ENCODE results near the gene HSP90B1.

The HSP90B1 gene

GRCh38 chr12:103887738-103888137 is 42.5 kb upstream of the HSP90B1 start:
- Histone ChIP-seq H3K4me3 (ENCODE audit: low read length, poor library complexity, severe bottlenecking) (no peak overlapping the region), H3K27me3 (ENCODE audit: insufficient read depth, low read length, poor library complexity, severe bottlenecking) (no peaks in the 10 kb centered on the region), H3K4me2 (ENCODE audit: low read depth, low read length, poor library complexity, severe bottlenecking) (no peak overlapping the region), H3K9me2 (replicated peaks; ENCODE audit: low read depth, low read length) (no peaks in the 10 kb centered on the region), H3K4me1 (ENCODE audit: insufficient read depth, low read length, poor library complexity, severe bottlenecking) (peaks cover 6% of the 10 kb centered on the region), H3K36me3 (ENCODE audit: insufficient read depth, low read length) (no peaks in the 10 kb centered on the region), H3K9ac (ENCODE audit: low read depth, low read length, poor library complexity, severe bottlenecking) (no peak overlapping the region), H3K79me2 (ENCODE audit: insufficient read depth, low read length) (no peaks in the 10 kb centered on the region), H2AFZ (ENCODE audit: low read length) (no peak overlapping the region), H3K9me3 (ENCODE audit: insufficient read depth, low read depth, low read length) (no peaks in the 10 kb centered on the region), H3F3A (ENCODE audit: low read depth) (no peaks in the 10 kb centered on the region), H4K20me1 (ENCODE audit: insufficient read depth, low read length, poor library complexity, severe bottlenecking) (no peaks in the 10 kb centered on the region)
- TF ChIP-seq EZH2phosphoT487 (IDR thresholded peaks at IDR 0.05; ENCODE audit: borderline replicate concordance) (no peak), CTCF (conservative IDR thresholded peaks at IDR 0.05; ENCODE audit: low read length) (no peak)

- Histone ChIP-seq H3K4me3 (ENCODE audit: low read length, poor library complexity, severe bottlenecking) (no peak overlapping the region), H3K36me3 (ENCODE audit: insufficient read depth, low read length) (no peaks in the 10 kb centered on the region), H3K9ac (ENCODE audit: low read depth, low read length, poor library complexity, severe bottlenecking) (no peak overlapping the region), H3F3A (ENCODE audit: low read depth) (no peaks in the 10 kb centered on the region), H3K9me3 (ENCODE audit: insufficient read depth, low read depth, low read length) (no peaks in the 10 kb centered on the region), H2AFZ (ENCODE audit: low read length) (no peak overlapping the region), H3K4me1 (ENCODE audit: insufficient read depth, low read length, poor library complexity, severe bottlenecking) (no peaks in the 10 kb centered on the region), H4K20me1 (ENCODE audit: insufficient read depth, low read length, poor library complexity, severe bottlenecking) (no peaks in the 10 kb centered on the region), H3K27me3 (ENCODE audit: insufficient read depth, low read length, poor library complexity, severe bottlenecking) (no peaks in the 10 kb centered on the region), H3K4me2 (ENCODE audit: low read depth, low read length, poor library complexity, severe bottlenecking) (no peak overlapping the region), H3K79me2 (ENCODE audit: insufficient read depth, low read length) (no peaks in the 10 kb centered on the region), H3K9me2 (replicated peaks; ENCODE audit: low read depth, low read length) (no peaks in the 10 kb centered on the region)
- TF ChIP-seq EZH2phosphoT487 (IDR thresholded peaks at IDR 0.05; ENCODE audit: borderline replicate concordance) (no peak), CTCF (conservative IDR thresholded peaks at IDR 0.05; ENCODE audit: low read length) (no peak)
These were observed 32.9 kb upstream of the HSP90B1 start for GRCh38 chr12:103897316-103897715.

GRCh38 chr12:103901518-103902173 is 28.6 kb upstream of the HSP90B1 start:
- H2AFZ ChIP-seq (ENCODE audit: low read length) = no peak overlapping the region
- no peaks in the 10 kb centered on the region for H3K36me3 ChIP-seq (ENCODE audit: insufficient read depth, low read length)
- no peaks in the 10 kb centered on the region for H3K4me1 ChIP-seq (ENCODE audit: insufficient read depth, low read length, poor library complexity, severe bottlenecking)
- no peaks in the 10 kb centered on the region for H3F3A ChIP-seq (ENCODE audit: low read depth)
- H3K79me2 ChIP-seq (ENCODE audit: insufficient read depth, low read length) = no peaks in the 10 kb centered on the region
- no peaks in the 10 kb centered on the region for H3K27me3 ChIP-seq (ENCODE audit: insufficient read depth, low read length, poor library complexity, severe bottlenecking)
- no peaks in the 10 kb centered on the region for H4K20me1 ChIP-seq (ENCODE audit: insufficient read depth, low read length, poor library complexity, severe bottlenecking)
- H3K9me3 ChIP-seq (ENCODE audit: insufficient read depth, low read depth, low read length) = no peaks in the 10 kb centered on the region
- no peak overlapping the region for H3K4me3 ChIP-seq (ENCODE audit: low read length, poor library complexity, severe bottlenecking)
- TF ChIP-seq EZH2phosphoT487 (IDR thresholded peaks at IDR 0.05; ENCODE audit: borderline replicate concordance) = no peak
- TF ChIP-seq CTCF (conservative IDR thresholded peaks at IDR 0.05; ENCODE audit: low read length) = no peak
- H3K9me2 ChIP-seq (replicated peaks; ENCODE audit: low read depth, low read length) = no peaks in the 10 kb centered on the region
- H3K9ac ChIP-seq (ENCODE audit: low read depth, low read length, poor library complexity, severe bottlenecking) = no peak overlapping the region
- no peak overlapping the region for H3K4me2 ChIP-seq (ENCODE audit: low read depth, low read length, poor library complexity, severe bottlenecking)
